ENCODE results near the gene BRICD5.

DNA sequence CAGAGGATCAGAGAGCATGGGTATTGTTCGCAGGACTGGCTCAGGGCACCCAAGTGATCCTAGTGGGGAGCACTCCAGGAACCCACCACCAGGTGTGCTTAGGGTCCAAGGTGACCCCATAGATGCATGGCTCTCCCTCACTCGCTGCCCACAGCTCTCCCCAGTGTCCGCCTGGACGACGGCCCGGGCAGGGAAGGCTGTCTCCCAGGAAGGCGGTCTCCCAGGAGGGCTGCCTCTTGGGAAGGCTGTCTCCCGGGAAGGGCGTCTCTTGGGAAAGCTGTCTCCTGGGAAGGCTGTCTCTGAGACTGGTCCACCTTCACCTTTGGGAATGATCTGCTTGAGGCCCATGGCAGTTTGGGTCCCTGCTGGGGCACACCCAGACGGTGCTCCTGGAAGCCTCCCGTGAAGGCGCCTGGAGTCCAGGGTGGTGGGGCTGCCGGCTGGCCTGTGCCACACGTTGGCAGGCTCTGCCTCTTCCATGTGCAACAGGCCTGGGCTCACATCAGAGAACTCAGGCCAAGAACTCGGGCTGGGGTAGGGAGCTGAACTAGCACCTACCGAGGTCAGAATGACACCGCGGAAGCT is 35.7 kb upstream of the BRICD5 start:
- TF ChIP-seq, protein P1, sequence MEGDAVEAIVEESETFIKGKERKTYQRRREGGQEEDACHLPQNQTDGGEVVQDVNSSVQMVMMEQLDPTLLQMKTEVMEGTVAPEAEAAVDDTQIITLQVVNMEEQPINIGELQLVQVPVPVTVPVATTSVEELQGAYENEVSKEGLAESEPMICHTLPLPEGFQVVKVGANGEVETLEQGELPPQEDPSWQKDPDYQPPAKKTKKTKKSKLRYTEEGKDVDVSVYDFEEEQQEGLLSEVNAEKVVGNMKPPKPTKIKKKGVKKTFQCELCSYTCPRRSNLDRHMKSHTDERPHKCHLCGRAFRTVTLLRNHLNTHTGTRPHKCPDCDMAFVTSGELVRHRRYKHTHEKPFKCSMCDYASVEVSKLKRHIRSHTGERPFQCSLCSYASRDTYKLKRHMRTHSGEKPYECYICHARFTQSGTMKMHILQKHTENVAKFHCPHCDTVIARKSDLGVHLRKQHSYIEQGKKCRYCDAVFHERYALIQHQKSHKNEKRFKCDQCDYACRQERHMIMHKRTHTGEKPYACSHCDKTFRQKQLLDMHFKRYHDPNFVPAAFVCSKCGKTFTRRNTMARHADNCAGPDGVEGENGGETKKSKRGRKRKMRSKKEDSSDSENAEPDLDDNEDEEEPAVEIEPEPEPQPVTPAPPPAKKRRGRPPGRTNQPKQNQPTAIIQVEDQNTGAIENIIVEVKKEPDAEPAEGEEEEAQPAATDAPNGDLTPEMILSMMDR (conservative IDR thresholded peaks at IDR 0.05; ENCODE audit: low read depth, low read length) = no peak
- TF ChIP-seq EZH2 (IDR thresholded peaks at IDR 0.05; ENCODE audit: low read length, unreplicated experiment) = no peak
